GM12872 (cell line): ENCODE measurements around the gene C1orf141.

ENCODE experiments used
- TF ChIP-seq, protein P1 (sequence below): IDR thresholded peaks from 3 replicates; pipeline ENCODE4 v1.5.1; 2011; ENCODE audit warnings: low read depth, mild to moderate bottlenecking, low read length, moderate library complexity; ENCODE audit not compliant: insufficient read depth

The C1orf141 gene

DNA sequence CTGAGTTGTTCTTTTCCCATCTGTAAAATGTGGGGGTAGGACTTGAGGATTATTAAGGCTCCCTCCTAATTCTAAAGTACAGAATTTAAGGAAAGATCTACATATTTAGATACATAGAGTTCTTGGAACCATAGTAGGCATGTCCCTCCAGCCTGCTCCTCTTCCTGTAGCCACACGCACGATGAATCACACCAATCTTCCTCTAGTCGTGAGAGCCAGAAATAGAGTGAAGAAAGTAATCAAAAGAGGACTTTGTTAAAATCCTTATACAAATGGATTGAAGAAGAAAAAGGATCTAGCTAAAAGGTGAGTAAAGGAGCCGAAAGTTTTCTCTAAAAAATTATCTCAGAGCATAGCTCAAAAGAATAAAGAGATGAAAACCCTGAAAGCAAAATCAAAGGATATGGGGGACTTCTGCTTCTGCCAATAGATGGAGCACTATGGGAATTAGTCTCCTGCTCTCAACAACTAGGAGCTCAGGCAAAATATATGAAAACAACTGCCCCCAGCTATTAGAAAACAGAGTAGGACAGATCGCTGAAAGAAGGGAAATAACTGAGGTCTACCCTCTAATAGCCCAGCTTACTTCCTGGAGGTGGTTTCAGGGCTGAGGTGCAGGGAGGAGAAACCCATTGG is 8.5 kb downstream of the C1orf141 start:
- TF ChIP-seq, protein P1, sequence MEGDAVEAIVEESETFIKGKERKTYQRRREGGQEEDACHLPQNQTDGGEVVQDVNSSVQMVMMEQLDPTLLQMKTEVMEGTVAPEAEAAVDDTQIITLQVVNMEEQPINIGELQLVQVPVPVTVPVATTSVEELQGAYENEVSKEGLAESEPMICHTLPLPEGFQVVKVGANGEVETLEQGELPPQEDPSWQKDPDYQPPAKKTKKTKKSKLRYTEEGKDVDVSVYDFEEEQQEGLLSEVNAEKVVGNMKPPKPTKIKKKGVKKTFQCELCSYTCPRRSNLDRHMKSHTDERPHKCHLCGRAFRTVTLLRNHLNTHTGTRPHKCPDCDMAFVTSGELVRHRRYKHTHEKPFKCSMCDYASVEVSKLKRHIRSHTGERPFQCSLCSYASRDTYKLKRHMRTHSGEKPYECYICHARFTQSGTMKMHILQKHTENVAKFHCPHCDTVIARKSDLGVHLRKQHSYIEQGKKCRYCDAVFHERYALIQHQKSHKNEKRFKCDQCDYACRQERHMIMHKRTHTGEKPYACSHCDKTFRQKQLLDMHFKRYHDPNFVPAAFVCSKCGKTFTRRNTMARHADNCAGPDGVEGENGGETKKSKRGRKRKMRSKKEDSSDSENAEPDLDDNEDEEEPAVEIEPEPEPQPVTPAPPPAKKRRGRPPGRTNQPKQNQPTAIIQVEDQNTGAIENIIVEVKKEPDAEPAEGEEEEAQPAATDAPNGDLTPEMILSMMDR, result no peak

DNA sequence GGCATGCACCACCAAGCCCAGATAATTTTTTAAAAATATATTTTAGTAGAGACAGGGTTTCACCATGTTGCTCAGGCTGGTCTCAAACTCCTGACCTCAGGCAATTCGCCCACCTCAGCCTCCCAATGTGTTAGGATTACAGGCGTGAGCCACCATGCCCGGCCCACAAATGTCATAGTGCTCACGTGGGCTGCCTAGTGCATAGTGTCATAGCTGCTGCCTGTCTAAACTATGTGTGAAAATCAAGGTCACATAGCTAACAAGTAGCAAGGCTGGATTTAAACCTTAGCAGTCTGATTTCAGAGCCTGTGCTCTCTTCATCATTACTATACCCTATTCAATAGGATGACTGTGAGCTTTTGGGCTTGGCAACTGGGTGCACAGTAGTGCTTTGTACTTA is 10.3 kb downstream of the C1orf141 start:
- TF ChIP-seq, protein P1, result no peak

DNA sequence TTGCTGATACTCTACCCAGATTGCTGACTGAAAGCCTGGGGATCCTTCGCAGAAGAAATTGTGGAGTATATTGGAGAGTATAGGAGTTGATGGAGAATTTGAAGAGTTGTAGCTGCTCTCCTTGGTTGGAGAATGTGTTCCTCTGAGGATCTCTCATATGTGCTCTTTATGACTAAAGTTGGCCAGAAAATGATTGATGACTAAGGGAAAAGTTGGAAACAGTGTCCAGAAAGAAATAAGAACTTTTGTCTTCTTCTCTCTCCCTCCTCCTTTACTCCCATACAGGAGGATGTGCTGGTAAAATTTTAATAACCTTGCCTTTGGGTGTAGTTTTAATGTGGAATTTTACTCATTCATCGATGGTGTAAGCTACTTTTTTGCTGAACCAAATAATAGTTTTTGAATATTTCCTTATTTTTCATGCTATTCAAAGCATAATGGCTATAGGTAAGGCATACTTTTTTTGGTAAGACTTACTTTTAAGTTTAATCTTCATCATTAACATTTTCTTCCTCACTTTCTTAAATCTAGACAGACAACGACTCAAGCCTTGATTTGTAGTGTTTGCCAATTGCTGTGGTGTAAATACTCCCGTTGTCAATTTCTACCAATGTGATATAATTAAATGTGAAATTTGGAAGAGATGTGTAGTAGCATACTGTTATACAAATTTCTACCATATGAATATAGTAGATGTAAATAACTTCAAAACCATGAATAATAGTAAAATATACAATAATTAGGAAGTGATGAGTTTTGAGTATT is 13.7 kb downstream of the C1orf141 start:
- TF ChIP-seq, protein P1, result no peak

DNA sequence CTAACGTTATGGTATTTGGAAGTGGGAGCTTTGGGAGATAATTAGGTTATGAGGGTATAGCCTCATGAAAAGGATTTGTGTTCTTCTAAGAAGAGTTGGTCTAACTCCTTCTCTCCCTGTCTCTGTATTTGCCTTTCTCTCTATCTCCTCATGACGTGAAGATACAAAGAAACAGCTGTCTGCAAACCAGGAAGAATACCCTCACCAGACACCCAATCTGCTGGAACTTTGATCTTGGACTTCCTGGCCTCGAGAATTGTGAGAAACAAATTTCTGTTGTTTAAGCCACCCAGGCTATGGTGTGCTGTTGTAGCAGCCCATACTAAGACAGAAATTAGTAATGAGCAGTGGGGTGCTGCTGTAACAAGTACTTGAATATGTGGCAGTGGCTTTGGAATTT is 16.1 kb downstream of the C1orf141 start:
- TF ChIP-seq, protein P1, result no peak

DNA sequence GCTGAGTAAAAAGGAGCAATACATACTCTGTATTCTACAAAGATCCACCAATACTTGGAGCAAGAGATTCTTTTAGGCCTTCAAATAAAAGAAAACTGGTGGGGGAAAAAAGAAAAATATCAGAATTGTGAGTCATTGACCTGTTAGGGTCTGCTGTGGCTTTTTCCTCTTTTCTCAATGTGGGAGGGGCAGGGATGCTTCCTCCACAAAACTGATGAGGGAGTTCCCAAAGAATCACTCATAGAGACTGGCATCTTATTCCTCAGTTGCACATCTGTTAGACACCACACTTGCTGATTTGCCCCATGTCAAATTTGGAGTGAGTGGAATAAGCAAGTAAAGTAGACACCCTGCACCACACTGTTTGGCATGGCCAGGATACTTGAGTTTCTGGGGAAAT is 16.6 kb downstream of the C1orf141 start:
- TF ChIP-seq, protein P1, result no peak

DNA sequence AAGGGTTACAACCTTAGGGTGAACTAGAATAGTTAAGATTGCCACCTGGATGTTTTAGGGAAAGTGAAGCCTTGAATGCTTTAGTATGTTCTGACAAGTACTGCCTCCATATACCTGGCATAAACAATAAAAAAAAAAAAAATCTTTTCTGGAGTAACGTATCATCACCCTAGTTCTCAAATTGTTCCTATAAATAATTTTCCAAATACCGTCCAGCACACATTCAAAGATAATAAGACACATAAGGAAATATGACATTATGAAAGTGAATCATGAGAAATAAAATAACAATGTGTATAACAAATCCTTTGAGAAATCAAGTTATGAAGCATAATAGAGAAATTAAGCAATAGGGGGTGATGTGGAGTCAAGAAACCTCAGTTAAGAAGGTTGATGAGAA is 20.6 kb downstream of the C1orf141 start:
- TF ChIP-seq, protein P1, result no peak

DNA sequence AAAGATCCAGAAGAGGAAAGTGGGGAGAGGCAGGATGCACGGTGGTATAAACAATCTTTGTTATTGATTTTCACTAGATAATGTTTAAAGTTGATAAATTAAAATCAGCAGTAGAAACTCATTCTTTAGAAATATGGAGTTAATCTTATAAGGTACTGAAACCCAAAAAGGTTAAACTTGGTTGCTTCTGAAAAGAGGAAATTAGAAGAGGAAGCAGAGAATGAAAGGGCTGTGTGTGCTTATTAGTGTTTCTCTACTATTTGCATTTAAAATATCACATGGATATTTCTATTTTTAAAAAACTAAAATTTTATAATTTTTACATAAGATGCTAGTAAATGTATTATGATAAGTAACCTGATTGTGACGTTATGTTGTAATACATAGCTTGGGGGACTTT is 24.4 kb downstream of the C1orf141 start:
- TF ChIP-seq, protein P1, result no peak
